GM21786 (cell line): ENCODE data around the gene PUS10.

ENCODE experiments used
- ATAC-seq: cut with Tn5 transposase; IDR thresholded peaks from one replicate; pipeline ENCODE4 v1.9.1; 2021; ENCODE audit not compliant: unreplicated experiment

PUS10 gene

DNA sequence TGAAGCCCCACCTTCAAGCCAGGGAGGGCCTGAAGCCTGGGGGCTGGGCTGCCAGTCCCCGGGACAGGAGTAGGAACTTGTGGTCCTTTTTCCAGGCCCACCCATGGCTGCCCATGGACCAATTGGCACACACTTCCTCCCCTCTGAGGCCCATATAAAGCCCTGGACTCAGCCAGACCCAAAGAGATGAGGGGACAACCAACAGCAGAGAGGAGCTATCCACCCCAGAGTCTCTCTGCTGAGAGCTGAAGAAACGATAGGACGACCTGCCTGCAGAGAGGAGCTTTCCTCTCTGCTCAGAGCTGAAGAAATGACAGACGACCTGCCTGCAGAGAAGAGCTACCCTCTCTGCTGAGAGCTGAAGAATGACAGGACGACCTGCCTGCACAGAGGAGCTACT lies 44.4 kb downstream of the PUS10 start:
- no peak for ATAC-seq

- no peak for ATAC-seq
These were observed 45.0 kb downstream of the PUS10 start for GRCh38 chr2:60972889-60973656.

DNA sequence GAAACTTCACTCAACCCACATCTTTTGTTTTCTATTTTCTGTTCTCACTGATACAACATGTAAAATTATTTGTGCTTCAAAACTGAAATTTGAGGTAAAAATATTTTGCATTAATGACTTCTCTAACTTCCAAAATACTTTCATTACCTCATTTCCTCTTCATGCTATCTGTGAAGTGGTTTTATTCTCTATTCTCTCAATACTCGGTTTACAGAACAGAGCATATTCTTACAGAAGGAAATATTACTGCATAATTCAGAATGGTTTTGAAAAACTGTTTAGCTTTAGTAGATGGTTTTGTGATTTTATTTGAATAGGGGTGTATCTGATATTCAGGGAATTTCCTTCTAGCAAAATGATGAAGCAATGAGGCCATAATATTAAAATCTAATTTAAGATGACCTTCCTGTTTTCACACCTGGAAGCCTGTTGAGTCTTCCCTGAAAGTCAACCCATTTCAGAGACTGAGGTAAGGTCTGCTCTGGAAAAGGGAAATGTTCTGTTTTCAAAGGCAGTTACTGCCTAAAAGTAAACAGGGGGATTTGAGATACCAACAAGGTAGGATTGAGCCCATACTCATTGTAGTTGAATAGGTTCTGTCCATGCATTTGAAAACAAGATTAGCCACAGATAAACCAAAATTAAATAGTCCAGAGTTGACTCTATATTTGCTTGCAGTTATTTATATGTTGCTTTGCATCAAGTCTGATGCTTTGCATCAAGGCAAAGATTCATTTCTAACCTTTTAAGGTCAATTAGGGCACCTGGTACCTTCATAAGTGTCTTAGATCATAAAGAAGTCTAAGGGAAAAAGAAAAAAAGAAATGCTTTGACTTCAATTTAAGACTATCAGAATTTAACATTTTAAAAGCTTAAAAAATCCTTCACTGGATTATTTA lies 51.3 kb downstream of the PUS10 start:
- peak; percentile 69 for ATAC-seq

DNA sequence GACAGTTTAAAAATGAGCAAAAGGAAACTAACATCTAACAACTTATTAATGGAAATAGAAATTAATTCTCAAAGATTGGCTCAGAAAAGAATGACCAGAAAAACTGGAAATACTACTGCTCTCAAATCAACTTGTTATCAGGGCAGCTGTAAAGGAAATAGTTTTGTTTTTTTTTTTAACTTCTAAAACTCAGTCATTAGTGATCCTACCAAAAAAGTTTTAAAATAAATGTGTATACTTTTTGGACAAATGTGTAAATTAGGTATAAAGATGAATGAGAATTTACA lies 52.6 kb downstream of the PUS10 start:
- ATAC-seq, result no peak

GRCh38 chr2:60964651-60965498 lies 53.2 kb downstream of the PUS10 start:
- no peak for ATAC-seq

GRCh38 chr2:60963190-60963589 lies 54.9 kb downstream of the PUS10 start:
- no peak for ATAC-seq

DNA sequence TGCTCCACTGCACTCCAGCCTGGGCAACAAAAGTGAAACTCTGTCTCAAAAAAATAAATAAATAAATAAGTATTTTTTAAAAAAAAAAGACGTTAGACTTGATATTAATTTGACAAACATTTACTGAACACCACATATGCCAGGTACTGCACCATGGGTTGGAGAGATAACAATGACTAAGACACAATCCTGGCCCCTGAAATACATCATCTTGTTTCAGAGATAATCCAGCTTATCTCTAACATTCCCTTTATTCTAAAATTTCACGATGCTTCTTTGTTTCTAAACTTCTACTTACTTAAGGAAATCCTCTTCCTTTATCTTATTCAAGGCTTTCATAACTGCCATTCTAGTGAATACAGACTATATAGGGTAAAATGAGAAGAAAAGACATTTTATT lies 55.5 kb downstream of the PUS10 start:
- no peak for ATAC-seq

GRCh38 chr2:60961457-60961856 lies 56.6 kb downstream of the PUS10 start:
- ATAC-seq, result no peak

DNA sequence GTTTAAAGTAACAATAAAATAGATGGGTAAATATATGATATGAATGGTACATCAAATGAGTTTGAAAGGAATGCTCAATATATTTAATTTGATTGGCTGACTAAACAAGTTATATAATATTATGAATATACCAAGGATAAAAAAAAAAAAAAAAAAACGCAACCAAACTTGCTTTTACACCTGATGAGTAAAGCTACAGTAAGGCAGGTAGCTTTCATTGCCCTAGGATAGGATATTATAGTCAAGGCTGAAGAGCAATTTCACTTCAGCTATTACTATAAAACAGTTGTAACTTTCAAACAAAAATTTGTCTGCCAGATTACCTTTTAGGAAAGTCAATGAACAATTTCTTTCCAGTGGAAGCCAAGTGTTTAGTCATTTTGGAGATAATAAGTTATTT lies 57.3 kb downstream of the PUS10 start:
- ATAC-seq, result no peak

GRCh38 chr2:60959501-60959900 lies 58.6 kb downstream of the PUS10 start:
- ATAC-seq, result no peak

DNA sequence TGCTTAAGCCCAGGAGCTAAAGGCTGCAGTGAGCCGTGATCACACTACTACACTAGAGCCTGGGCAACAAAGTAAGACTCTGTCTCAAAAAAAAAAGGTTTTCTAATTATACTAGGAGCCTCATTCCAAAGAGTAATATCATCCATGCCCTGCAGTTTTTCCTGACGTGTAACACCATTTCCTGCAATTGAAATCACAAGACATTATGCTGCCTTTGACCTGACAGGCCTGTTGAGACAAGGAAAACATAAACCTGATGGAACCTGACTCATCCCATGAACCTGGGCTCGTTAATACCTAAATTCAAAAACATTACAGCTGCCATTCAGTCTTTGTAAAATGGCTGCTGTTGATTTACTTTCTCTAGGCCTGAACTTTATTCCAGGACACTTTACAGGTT lies 59.3 kb downstream of the PUS10 start:
- ATAC-seq, result no peak

DNA sequence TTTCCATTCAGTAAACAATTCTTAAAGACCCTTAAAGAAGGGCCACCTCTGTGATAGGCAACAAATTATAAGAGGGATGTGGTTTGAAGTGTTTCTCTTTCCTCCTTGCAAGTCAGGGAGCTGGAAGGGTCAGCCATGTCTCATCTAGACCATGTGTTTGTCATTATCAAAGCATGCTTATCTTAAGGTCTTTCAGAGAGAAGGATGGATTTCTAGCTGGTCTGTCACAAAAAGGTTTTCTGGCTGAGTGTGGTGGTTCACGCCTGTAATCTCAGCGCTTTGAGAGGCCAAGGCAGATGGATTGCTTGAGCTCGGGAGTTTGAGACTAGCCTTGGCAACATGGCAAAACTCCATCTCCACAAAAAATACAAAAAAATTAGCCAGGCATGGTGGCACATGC lies 59.7 kb downstream of the PUS10 start:
- no peak for ATAC-seq

DNA sequence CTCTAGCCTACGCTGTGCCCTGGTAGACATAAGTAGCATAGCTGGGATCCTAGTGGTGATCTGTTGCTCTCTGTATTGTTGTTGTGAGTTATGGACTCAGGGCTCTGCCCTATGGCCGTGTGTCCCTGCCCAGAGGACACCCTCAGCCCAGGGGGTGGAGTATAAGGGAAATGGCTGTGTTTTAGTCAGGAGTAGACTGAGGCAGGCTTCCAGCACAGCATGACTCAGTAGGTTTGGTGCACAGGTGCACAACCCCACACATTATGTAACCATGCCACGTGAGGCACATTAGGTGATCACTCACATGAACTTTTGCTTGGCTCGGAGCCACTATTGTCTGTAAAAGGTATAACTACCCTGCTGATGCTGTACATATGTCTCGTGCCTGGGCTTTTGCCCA lies 60.4 kb downstream of the PUS10 start:
- ATAC-seq, result no peak

DNA sequence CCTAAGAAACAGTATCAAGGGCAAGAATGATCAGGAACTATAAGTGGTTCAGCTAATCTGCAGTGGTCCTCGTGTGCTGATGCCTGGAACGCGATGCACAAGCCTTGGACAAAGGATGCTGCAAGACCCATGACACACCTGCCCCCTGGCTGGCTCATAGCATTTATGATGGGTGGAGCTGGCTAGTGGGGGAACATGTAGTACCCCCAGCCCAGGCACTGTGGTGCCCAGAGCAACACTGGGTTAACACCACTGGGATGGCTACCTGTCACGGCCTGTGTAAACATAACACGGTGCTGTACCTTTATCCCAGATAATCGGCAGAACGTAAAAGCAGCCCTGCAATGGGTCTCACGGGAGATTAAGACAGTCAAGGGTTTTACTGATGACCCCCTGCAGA lies 60.8 kb downstream of the PUS10 start:
- no peak for ATAC-seq

DNA sequence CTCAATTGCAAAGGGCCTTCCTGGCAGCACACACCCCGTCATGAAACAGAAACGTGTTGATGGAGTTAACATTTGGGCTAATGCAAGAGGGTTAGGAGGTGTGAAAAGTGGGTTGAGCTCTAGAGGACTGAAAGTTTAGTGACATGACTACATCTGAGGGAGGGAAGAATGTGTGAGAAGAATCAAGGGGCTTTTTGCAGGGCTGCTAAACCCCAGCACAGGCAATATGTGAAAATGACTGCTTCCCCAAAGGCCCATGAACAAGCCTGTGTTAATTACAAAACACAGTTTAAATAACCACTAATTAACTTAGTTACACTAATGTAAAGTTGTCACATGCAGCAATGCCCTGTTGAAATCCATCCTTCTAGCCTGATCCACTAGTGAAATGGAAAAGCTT lies 63.9 kb downstream of the PUS10 start:
- peak; percentile 57 for ATAC-seq

DNA sequence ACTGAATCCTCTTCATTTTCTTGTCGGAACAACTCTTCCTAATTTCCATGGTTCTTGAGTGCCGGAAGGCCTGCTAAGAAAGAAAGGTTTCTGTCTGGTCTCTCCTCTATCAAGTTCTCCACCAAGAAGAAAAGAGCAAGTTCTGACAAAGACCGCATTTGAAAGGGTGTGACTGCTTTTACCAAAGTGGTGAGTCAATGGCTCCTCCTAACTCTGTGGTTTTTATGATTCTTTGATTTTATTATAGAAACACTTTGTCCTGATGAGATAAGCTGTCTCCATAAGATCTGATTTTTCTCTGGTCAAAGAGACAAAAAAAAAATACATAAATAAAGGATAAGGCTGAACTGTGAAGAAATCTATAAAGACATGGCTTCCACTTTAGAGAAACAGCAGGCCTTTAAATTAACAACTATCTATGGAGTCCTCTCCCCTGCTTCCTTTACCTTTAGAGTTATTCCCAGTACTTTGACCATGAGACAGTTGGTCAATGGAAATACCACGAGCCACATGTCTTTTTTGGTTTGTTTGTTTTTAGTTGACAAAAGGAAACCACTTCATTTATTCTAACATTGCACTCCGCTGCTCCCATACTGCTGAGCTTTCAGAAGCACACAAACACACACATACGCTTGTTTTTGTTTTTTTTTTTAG lies 69.0 kb downstream of the PUS10 start:
- ATAC-seq, result no peak

DNA sequence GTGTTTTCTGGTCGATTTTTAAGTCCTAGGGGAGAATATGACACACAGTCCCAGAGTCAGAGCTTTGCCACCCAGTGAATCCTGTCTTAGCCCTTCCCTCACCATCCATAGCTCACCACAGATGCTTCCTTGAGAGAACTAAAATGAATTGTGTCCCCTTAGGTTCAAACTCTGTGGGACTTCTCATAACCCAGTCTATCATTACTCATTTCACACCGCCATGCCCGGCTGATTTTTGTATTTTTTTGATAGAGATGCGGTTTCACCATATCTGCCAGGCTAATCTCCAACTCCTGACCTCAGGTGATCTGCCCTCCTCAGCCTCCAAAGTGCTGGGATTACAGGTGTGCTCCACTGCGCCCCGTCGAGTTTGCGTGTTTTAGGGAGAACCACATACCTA lies 69.9 kb downstream of the PUS10 start:
- no peak for ATAC-seq

DNA sequence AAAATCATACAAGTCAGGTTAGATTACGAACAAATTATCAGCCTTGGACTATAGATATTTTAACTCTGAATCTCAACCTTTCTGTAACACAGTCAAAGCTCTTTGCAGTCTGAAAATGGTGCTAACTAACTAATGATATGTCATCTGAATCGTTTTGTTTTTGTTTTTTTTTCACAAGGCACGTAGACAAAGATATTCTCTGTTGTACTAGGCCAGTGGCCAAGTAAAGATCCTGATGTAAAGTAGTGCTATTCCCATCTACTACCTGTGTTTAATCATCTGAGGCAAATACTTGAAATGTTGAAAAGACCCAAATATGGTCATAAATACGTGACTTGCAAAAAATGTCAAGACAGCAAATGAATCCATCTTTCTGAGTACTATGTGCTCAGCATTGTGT lies 71.0 kb downstream of the PUS10 start:
- ATAC-seq, result no peak

GRCh38 chr2:60945341-60945740 lies 72.7 kb downstream of the PUS10 start:
- no peak for ATAC-seq

GRCh38 chr2:60939622-60940021 lies 78.4 kb downstream of the PUS10 start:
- ATAC-seq, result no peak

- ATAC-seq, result no peak
These were observed 79.8 kb downstream of the PUS10 start for GRCh38 chr2:60938301-60938700.
